ENCODE data around the gene RAB24. TPM values are rescaled to one million over a fixed set of nuclear protein-coding genes. Genes with fewer than 3 reads are reported as not detected.

RAB24 gene
- total RNA-seq, 1 donor from 2014 or later, result 31.7 TPM

DNA sequence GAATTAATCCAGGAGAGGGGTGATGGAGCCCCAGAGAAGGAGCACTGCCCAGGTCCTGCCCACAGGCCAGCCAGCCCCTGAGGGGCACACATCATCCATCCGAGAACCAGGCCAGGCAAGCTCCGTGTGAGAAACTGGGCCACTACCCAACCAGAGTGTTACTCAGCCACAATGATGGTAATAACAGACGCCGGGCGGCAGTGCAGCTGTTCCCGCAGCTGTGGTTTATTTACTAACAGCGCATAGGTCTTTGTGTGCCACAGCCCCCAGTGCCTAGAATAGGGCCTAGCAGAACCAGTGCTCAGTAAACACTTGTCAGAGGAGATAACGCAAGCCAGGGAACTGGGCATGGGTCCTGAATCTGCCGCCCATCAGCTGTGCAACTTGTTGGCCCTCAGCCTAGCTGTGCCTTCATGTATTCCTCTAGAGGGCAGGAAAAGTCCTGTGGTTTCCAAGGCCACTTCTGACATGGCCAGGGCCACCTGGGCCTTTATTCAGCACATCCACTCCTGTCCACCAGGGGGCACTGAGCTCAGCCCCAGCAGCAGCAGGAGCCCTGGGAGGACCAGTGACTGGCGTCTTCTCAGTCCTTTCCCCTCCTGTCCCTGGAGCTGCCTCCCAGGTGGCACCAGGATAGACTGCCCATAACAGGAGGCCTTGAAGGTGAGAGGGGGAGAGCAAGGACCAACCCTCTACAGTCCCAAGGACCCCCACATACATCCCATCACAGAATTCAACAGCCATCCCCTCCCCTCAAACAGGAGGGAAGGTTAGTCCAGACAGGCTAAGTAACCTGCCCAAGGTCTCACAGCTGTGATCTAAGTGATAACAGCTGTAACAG, 6.1 kb upstream of the RAB24 start:
- peaks cover 39% of the 10 kb centered on the region for H3K79me2 ChIP-seq (ENCODE audit: insufficient read depth, low read length)
- Mint-ChIP-seq H3K36me3 (ENCODE audit: low read depth, unreplicated experiment) (peaks cover 17% of the 10 kb centered on the region), H3K4me3 (ENCODE audit: unreplicated experiment) (peak overlapping the region; percentile 54), H3K9me3 (ENCODE audit: unreplicated experiment) (no peaks in the 10 kb centered on the region), H3K27ac (ENCODE audit: unreplicated experiment) (no peak overlapping the region), H3K4me1 (ENCODE audit: low read depth, unreplicated experiment) (peaks cover 18% of the 10 kb centered on the region), H3K27me3 (ENCODE audit: low read depth, unreplicated experiment) (no peaks in the 10 kb centered on the region)
- no peaks in the 10 kb centered on the region for H3K27me3 ChIP-seq (ENCODE audit: insufficient read depth, low read length)
- peaks cover 31% of the 10 kb centered on the region for H3K4me1 ChIP-seq (ENCODE audit: insufficient read depth, low read length)
- peaks cover 45% of the 10 kb centered on the region for H4K20me1 ChIP-seq (ENCODE audit: insufficient read depth, low read length)
- H3K4me2 ChIP-seq (ENCODE audit: low read length), result peak overlapping the region; percentile 97
- H3K4me3 ChIP-seq (ENCODE audit: insufficient read depth, low read depth, low read length), result no peak overlapping the region
- no peaks in the 10 kb centered on the region for H3K9me3 ChIP-seq (ENCODE audit: insufficient read depth, low read depth, low read length)
- TF ChIP-seq CTCF (IDR thresholded peaks at IDR 0.05; ENCODE audit: insufficient read depth, low read depth, low read length) (peak; percentile 81), EZH2 (IDR thresholded peaks at IDR 0.05; ENCODE audit: insufficient read depth, low read length) (no peak)
- H3K9ac ChIP-seq (ENCODE audit: low read length), result no peak overlapping the region
- DNase-seq (ENCODE audit: low read depth) (peak; percentile 27), FAIRE-seq (no peak)
- no peak overlapping the region for H2AFZ ChIP-seq (ENCODE audit: low read depth, low read length)
- peaks cover 10% of the 10 kb centered on the region for H3K36me3 ChIP-seq (ENCODE audit: insufficient read depth, low read length)
- H3K27ac ChIP-seq (ENCODE audit: low read depth, low read length), result no peak overlapping the region

DNA sequence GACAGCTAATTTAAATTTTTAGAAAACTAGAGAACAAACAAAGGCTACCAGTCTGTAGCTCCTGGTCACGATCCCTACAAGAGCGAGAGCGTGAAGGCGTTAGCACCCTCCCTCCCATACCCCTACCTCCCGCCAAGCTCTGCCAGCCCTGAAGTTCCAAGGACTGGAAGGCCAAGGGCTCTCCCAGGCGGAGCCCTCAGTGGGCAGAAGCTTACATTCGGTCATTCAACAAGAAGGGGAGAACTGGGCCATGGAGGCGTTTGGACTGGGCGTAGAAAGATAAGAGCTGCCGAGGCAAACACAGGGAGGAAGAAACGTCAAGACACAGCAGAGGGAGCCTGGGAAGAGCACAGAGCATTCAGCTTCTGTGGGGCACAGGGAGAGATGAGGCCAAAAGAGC, 5.2 kb upstream of the RAB24 start:
- FAIRE-seq (no peak), DNase-seq (ENCODE audit: low read depth) (no peak)
- Histone ChIP-seq H3K9me3 (ENCODE audit: insufficient read depth, low read depth, low read length) (no peaks in the 10 kb centered on the region), H3K4me3 (ENCODE audit: insufficient read depth, low read depth, low read length) (no peak overlapping the region), H3K9ac (ENCODE audit: low read length) (no peak overlapping the region), H3K36me3 (ENCODE audit: insufficient read depth, low read length) (peaks cover 10% of the 10 kb centered on the region), H3K79me2 (ENCODE audit: insufficient read depth, low read length) (peaks cover 48% of the 10 kb centered on the region), H3K4me1 (ENCODE audit: insufficient read depth, low read length) (peaks cover 36% of the 10 kb centered on the region), H3K4me2 (ENCODE audit: low read length) (no peak overlapping the region), H3K27me3 (ENCODE audit: insufficient read depth, low read length) (no peaks in the 10 kb centered on the region), H4K20me1 (ENCODE audit: insufficient read depth, low read length) (peaks cover 51% of the 10 kb centered on the region), H2AFZ (ENCODE audit: low read depth, low read length) (no peak overlapping the region), H3K27ac (ENCODE audit: low read depth, low read length) (no peak overlapping the region)
- Mint-ChIP-seq H3K27ac (ENCODE audit: unreplicated experiment) (no peak overlapping the region), H3K9me3 (ENCODE audit: unreplicated experiment) (no peaks in the 10 kb centered on the region), H3K4me1 (ENCODE audit: low read depth, unreplicated experiment) (peaks cover 18% of the 10 kb centered on the region), H3K27me3 (ENCODE audit: low read depth, unreplicated experiment) (no peaks in the 10 kb centered on the region), H3K4me3 (ENCODE audit: unreplicated experiment) (peak overlapping the region; percentile 27), H3K36me3 (ENCODE audit: low read depth, unreplicated experiment) (peaks cover 17% of the 10 kb centered on the region)
- no peak for TF ChIP-seq CTCF (IDR thresholded peaks at IDR 0.05; ENCODE audit: insufficient read depth, low read depth, low read length)
- no peak for TF ChIP-seq EZH2 (IDR thresholded peaks at IDR 0.05; ENCODE audit: insufficient read depth, low read length)

Measured in astrocyte (in vitro differentiated cells and primary cell).